SH-SY5Y (cell line): ENCODE results near the gene MSX1.

Experiments
- GATA2 ChIP-seq: IDR thresholded peaks from 2 replicates; pipeline ENCODE4 v1.6.1; 2011; ENCODE audit warnings: mild to moderate bottlenecking, low read depth, low read length
- GATA3 ChIP-seq: IDR thresholded peaks from 2 replicates; pipeline ENCODE4 v1.6.1; 2011; ENCODE audit warnings: low read depth, mild to moderate bottlenecking, low read length, moderate library complexity

GRCh38 chr4:4831266-4831665, 28.2 kb upstream of the MSX1 start:
- TF ChIP-seq GATA3 = no peak
- TF ChIP-seq GATA2 = no peak
